ENCODE results near the gene L3MBTL4. TPM values are rescaled to one million over a fixed set of nuclear protein-coding genes. Genes with fewer than 3 reads are reported as not detected.

The L3MBTL4 gene
- total and polyA plus RNA-seq, 12 donors = 3.9 to 22.6 (median 8.7) TPM

- H3K27me3 ChIP-seq = no peaks in the 10 kb centered on the region
- no peak for TF ChIP-seq POLR2A (IDR thresholded peaks at IDR 0.05)
- no peak for TF ChIP-seq CTCF (IDR thresholded peaks at IDR 0.05)
- 92 to 97% (median 96%) methylated on average over 11 of the region's 11 CpGs for WGBS, 4 donors
- no peaks in the 10 kb centered on the region for H3K36me3 ChIP-seq (replicated peaks in 1 of 2)
- H3K4me1 ChIP-seq (replicated peaks in 1 of 2) = no peaks in the 10 kb centered on the region
- intact Hi-C loops (cut with DNase I) = no loop called here
- no peak overlapping the region for H3K4me3 ChIP-seq
- no peaks in the 10 kb centered on the region for H3K9me3 ChIP-seq (replicated peaks in 1 of 3)
- DNase-seq = no peak
- no peak overlapping the region for H3K27ac ChIP-seq
Observed at GRCh38 chr18:6242004-6242403, 172.7 kb downstream of the L3MBTL4 start.

GRCh38 chr18:6239716-6240115, 175.0 kb downstream of the L3MBTL4 start:
- TF ChIP-seq POLR2A (IDR thresholded peaks at IDR 0.05) (no peak), CTCF (IDR thresholded peaks at IDR 0.05) (no peak)
- H3K4me3 ChIP-seq = no peak overlapping the region
- H3K27ac ChIP-seq = no peak overlapping the region
- no peaks in the 10 kb centered on the region for H3K36me3 ChIP-seq (replicated peaks in 1 of 2)
- no peaks in the 10 kb centered on the region for H3K9me3 ChIP-seq (replicated peaks in 1 of 3)
- DNase-seq = no peak
- no peaks in the 10 kb centered on the region for H3K4me1 ChIP-seq (replicated peaks in 1 of 2)
- intact Hi-C loops (cut with DNase I) = no loop called here
- no peaks in the 10 kb centered on the region for H3K27me3 ChIP-seq
- 91 to 95% (median 95%) methylated on average over 6 of the region's 6 CpGs for WGBS, 4 donors

- H3K4me1 ChIP-seq (replicated peaks in 1 of 2) = no peaks in the 10 kb centered on the region
- no peaks in the 10 kb centered on the region for H3K36me3 ChIP-seq (replicated peaks in 1 of 2)
- H3K27me3 ChIP-seq = no peaks in the 10 kb centered on the region
- no peak for DNase-seq
- H3K9me3 ChIP-seq (replicated peaks in 1 of 3) = no peaks in the 10 kb centered on the region
- no peak overlapping the region for H3K4me3 ChIP-seq
- no peak overlapping the region for H3K27ac ChIP-seq
- WGBS, 4 donors = 89 to 97% (median 95%) methylated on average over 2 of the region's 2 CpGs
- no peak for TF ChIP-seq CTCF (IDR thresholded peaks at IDR 0.05)
- no peak for TF ChIP-seq POLR2A (IDR thresholded peaks at IDR 0.05)
- intact Hi-C loops (cut with DNase I) = no loop called here
Observed at GRCh38 chr18:6236258-6236657, 178.5 kb downstream of the L3MBTL4 start.

GRCh38 chr18:6222271-6222670, 192.4 kb downstream of the L3MBTL4 start:
- no peak for DNase-seq
- Histone ChIP-seq H3K9me3 (replicated peaks in 1 of 3) (peaks cover 0 to 4% (median 0%) of the 10 kb centered on the region in 3 donors), H3K4me3 (no peak overlapping the region), H3K27me3 (no peaks in the 10 kb centered on the region), H3K27ac (no peak overlapping the region), H3K4me1 (replicated peaks in 1 of 2) (no peaks in the 10 kb centered on the region), H3K36me3 (replicated peaks in 1 of 2) (no peaks in the 10 kb centered on the region)
- WGBS, 4 donors = 85 to 95% (median 90%) methylated on average over 4 of the region's 4 CpGs
- TF ChIP-seq CTCF (IDR thresholded peaks at IDR 0.05) (no peak), POLR2A (IDR thresholded peaks at IDR 0.05) (no peak)
- intact Hi-C loops (cut with DNase I) = loop anchor here in 1 of 2 donors (5.0 kb wide), 1 partner anchor 345 kb away; no protein-coding TSS in a partner anchor

Measured in adrenal gland (tissue), 12 donors.